OCI-LY3 (cell line): ENCODE data around the gene AREL1.

ENCODE experiments used
- H2AFZ ChIP-seq: fragments of 200-600, 300-600 bp; shearing (Covaris generic); 2 replicates; pipeline ENCODE4 v1.6.0; 2014; ENCODE audit warnings: antibody characterized with exemption, low read depth, low read length
- H3K27ac ChIP-seq: fragments of 200-600, 300-600 bp; sonication (generic); 2 replicates; pipeline ENCODE4 v1.5.1; 2014; ENCODE audit warnings: mild to moderate bottlenecking, low read length, moderate library complexity, mixed read lengths
- H3K27me3 ChIP-seq: fragments of 200-600, 300-600 bp; sonication (generic); 2 replicates; pipeline ENCODE4 v1.6.1; 2014; ENCODE audit warnings: low read depth, low read length, mixed read lengths
- H3K36me3 ChIP-seq: fragments of 200-600, 300-600 bp; sonication (generic); replicated peaks from 2 replicates; pipeline ENCODE3; 2014; ENCODE audit warnings: low read depth, low read length, mixed read lengths
- H3K4me1 ChIP-seq: fragments of 300-600, 200-600 bp; sonication (generic); 2 replicates; pipeline ENCODE4 v1.6.1; 2014; ENCODE audit warnings: low read length, mixed read lengths
- H3K4me2 ChIP-seq: fragments of 200-600, 300-600 bp; sonication (generic); 2 replicates; pipeline ENCODE4 v1.6.1; 2014; ENCODE audit warnings: low read length, mixed read lengths
- H3K4me3 ChIP-seq: fragments of 300-600, 200-600 bp; sonication (generic); 2 replicates; pipeline ENCODE4 v1.5.1; 2014; ENCODE audit warnings: antibody characterized with exemption, mild to moderate bottlenecking, low read length, moderate library complexity
- H3K79me2 ChIP-seq: fragments of 300-600, 200-600 bp; shearing (Covaris generic); 2 replicates; pipeline ENCODE4 v1.6.1; 2014; ENCODE audit warnings: mild to moderate bottlenecking, low read length, mixed read lengths
- H3K9ac ChIP-seq: fragments of 300-600, 200-600 bp; shearing (Covaris generic); 2 replicates; pipeline ENCODE4 v1.6.0; 2014; ENCODE audit warnings: mild to moderate bottlenecking, low read length, moderate library complexity
- H3K9me3 ChIP-seq: fragments of 200-600, 300-600 bp; shearing (Covaris generic); 2 replicates; pipeline ENCODE4 v1.6.1; 2014; ENCODE audit warnings: low read length, mixed read lengths; ENCODE audit not compliant: insufficient read depth
- H4K20me1 ChIP-seq: fragments of 200-600, 300-600 bp; sonication (generic); 2 replicates; pipeline ENCODE4 v1.6.1; 2016; ENCODE audit warnings: low read length, mixed read lengths; ENCODE audit not compliant: insufficient read depth
- EZH2phosphoT487 ChIP-seq: fragments of 200-600 bp; shearing (Covaris generic); IDR thresholded peaks from 2 replicates; pipeline ENCODE4 v1.6.1; 2018; ENCODE audit warnings: antibody characterized with exemption, mixed run types, low read depth
- TF ChIP-seq, protein P1 (sequence below): fragments of 200-600, 300-600 bp; sonication (generic); IDR thresholded peaks from 2 replicates; pipeline ENCODE4 v1.5.1; 2014; ENCODE audit warnings: antibody characterized with exemption, low read length, low read depth

The AREL1 gene

DNA sequence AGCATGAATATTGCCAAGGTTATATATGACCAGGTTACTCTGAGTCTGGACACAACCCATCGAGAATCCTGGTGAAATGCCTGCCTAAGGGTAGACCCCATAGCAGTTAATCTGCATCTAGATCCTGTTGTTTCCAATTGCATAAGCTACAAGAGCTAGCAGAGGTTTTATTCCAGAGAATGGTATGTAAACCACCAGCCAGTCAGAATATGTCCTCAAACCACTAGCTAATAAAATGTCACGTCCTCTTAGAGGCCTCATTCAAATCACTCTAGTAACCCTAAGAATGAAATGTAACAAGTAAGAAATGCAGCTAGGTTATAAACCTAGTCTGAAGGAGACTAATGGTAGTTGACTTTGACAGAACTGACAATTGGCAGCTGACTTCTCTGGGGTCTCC lies 41.3 kb upstream of the AREL1 start:
- TF ChIP-seq, protein P1, sequence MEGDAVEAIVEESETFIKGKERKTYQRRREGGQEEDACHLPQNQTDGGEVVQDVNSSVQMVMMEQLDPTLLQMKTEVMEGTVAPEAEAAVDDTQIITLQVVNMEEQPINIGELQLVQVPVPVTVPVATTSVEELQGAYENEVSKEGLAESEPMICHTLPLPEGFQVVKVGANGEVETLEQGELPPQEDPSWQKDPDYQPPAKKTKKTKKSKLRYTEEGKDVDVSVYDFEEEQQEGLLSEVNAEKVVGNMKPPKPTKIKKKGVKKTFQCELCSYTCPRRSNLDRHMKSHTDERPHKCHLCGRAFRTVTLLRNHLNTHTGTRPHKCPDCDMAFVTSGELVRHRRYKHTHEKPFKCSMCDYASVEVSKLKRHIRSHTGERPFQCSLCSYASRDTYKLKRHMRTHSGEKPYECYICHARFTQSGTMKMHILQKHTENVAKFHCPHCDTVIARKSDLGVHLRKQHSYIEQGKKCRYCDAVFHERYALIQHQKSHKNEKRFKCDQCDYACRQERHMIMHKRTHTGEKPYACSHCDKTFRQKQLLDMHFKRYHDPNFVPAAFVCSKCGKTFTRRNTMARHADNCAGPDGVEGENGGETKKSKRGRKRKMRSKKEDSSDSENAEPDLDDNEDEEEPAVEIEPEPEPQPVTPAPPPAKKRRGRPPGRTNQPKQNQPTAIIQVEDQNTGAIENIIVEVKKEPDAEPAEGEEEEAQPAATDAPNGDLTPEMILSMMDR, result no peak
- TF ChIP-seq EZH2phosphoT487, result no peak
- no peak overlapping the region for H3K4me3 ChIP-seq
- no peak overlapping the region for H3K27ac ChIP-seq
- H3K79me2 ChIP-seq, result no peaks in the 10 kb centered on the region
- no peaks in the 10 kb centered on the region for H3K27me3 ChIP-seq
- no peak overlapping the region for H2AFZ ChIP-seq
- H3K4me2 ChIP-seq, result no peak overlapping the region
- H3K36me3 ChIP-seq, result no peaks in the 10 kb centered on the region
- H3K9ac ChIP-seq, result no peak overlapping the region
- H4K20me1 ChIP-seq, result no peaks in the 10 kb centered on the region
- H3K9me3 ChIP-seq, result no peaks in the 10 kb centered on the region
- H3K4me1 ChIP-seq, result no peaks in the 10 kb centered on the region

DNA sequence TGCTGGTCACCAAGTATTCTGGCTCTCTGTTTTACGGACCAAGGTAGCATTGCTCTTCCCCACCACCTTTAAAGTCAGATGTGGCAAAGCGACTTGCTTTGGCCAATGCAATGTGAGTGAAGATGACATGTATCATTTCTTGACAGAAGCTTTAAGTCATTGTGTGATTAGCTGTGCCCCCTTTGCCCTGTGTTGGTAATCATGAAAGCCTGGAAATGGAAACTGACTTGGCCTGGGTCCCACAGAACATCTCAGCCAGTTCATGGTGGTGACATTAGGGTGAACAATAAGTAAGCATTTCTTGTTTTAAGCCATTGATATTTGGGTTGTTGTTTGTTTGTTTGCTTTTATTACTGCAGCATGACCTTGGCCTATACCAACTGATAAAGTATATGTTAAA lies 34.4 kb upstream of the AREL1 start:
- Histone ChIP-seq H3K4me3 (no peak overlapping the region), H3K36me3 (no peaks in the 10 kb centered on the region), H3K9ac (no peak overlapping the region), H3K79me2 (no peaks in the 10 kb centered on the region), H3K27me3 (no peaks in the 10 kb centered on the region), H4K20me1 (no peaks in the 10 kb centered on the region), H3K27ac (no peak overlapping the region), H3K4me2 (no peak overlapping the region), H2AFZ (no peak overlapping the region), H3K4me1 (no peaks in the 10 kb centered on the region), H3K9me3 (no peaks in the 10 kb centered on the region)
- no peak for TF ChIP-seq EZH2phosphoT487
- TF ChIP-seq, protein P1, result no peak

DNA sequence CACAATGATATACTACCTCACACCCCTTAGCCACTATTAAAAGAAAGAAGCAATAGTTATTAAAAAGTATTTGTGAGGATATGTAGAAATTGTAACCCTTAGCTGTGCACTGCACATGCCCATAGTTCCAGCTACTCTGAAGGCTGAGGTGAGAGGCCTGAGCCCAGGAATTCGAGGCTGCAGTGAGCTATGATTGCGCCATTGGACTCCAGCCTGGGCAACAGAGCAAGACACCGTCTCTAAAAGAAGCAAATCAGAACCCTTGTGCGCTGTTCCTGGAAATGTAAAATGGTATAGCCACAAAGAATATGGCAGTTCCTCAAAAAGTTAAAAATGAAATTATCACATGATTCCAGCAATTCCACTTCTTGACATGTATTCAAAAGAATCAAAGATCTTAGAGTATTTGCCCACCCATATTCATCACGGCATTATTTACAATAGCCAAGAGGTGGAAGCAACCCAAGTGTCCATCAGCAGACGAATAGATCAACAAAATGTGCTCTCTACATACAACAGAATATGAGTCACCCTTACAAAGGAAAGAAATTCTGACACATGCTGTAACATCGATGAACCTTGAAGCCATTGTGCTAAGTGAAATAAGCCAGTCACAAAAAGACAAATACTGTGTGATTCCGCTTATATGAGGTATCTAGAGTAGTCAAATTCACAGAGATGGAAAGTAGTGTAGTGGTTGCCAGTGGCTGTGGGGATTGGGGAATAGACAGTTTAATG lies 26.6 kb upstream of the AREL1 start:
- H3K9me3 ChIP-seq, result no peaks in the 10 kb centered on the region

DNA sequence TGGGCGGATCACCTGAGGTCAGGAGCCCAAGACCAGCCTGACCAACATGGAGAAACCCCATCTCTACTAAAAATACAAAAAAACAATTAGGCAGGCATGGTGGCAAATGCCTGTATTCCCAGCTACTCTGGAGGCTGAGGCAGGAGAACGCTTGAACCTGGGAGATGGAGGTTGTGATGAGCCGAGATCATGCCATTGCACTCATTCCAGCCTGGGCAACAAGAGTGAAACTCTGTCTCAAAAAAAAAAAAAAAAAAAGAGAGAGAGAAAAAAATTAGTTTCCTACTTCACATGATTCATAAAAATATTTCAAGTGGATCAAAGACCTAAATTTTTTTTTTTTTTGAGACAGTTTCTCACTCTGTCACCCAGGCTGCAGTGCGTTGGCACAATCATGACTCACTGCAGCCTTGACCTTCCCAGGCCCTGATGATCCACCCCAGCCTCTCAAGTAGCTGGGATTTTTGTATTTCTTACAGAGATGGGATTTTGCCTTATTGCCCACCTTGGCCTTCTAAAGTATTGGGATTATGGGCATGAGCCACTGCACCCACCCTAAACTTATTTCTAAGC lies 25.0 kb upstream of the AREL1 start:
- no peak overlapping the region for H3K4me2 ChIP-seq
- H3K27ac ChIP-seq, result no peak overlapping the region
- no peaks in the 10 kb centered on the region for H3K79me2 ChIP-seq
- no peaks in the 10 kb centered on the region for H4K20me1 ChIP-seq
- H3K4me1 ChIP-seq, result no peaks in the 10 kb centered on the region
- H3K36me3 ChIP-seq, result peaks cover 24% of the 10 kb centered on the region
- no peak overlapping the region for H3K4me3 ChIP-seq
- no peaks in the 10 kb centered on the region for H3K9me3 ChIP-seq
- no peak overlapping the region for H2AFZ ChIP-seq
- H3K27me3 ChIP-seq, result no peaks in the 10 kb centered on the region
- no peak overlapping the region for H3K9ac ChIP-seq
- TF ChIP-seq, protein P1, result no peak
- TF ChIP-seq EZH2phosphoT487, result no peak

More for the DNA sequence above, 26.6 kb upstream of the AREL1 start:
- H3K4me2 ChIP-seq, result no peak overlapping the region
- no peaks in the 10 kb centered on the region for H3K4me1 ChIP-seq
- H3K27me3 ChIP-seq, result no peaks in the 10 kb centered on the region
- no peak overlapping the region for H2AFZ ChIP-seq
- H4K20me1 ChIP-seq, result no peaks in the 10 kb centered on the region
- H3K9ac ChIP-seq, result no peak overlapping the region
- H3K4me3 ChIP-seq, result no peak overlapping the region
- TF ChIP-seq, protein P1, result no peak
- TF ChIP-seq EZH2phosphoT487, result no peak
- H3K36me3 ChIP-seq, result peaks cover 16% of the 10 kb centered on the region
- H3K27ac ChIP-seq, result no peak overlapping the region
- H3K79me2 ChIP-seq, result no peaks in the 10 kb centered on the region
